ENCODE results near the gene TC2N.
A peak's percentile ranks its signal among the peaks of the same experiment; 100 is the strongest.
"Not testable (repeated sequence)": the region's sequence is repeated elsewhere in the genome, so short reads cannot be mapped to it uniquely, and the experiment has no call there.

TC2N gene

DNA sequence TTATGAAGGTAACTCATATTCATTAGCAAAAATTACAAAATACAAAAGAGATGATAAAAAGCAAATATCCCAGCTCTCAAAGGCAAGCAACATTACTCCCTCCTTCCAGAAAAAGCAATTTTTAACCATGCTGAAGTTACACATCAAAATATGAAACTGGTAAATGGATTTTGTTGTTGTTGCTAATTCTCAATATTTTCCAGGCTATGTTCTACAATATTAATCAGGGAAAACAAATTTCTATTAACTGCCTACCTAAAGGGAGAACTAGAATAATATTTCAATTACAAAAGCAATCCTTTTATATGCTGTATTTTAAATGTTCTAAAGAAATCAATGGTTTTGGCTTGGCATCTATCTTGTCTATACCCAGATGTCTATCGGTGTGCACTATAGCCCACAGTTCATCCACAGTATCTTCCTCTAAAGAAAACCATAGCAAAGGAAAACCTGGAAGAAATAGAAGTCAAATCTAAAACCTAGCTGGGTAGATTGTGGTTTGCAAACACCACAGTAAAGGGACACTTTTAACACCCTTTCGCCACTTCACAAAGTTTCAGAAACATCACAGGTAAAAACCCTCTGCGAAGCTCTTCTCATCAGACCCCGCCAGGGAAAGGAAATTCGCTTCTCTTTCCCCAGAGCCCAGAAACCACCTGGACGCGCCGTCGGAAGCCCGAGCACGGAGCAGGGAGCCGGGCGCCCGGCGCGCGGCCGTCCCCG lies 32.0 kb downstream of the TC2N start:
- DNase-seq (ENCODE audit: low read depth in 3 of 3, low spot score in 1 of 3), result peak in 1 of 3 donors; percentile 10

- no peak for DNase-seq (ENCODE audit: low read depth in 3 of 3, low spot score in 1 of 3)
Measured at GRCh38 chr14:91834571-91834970, 32.8 kb downstream of the TC2N start.

- DNase-seq (ENCODE audit: low read depth in 3 of 3, low spot score in 1 of 3), result no peak
Measured at GRCh38 chr14:91831337-91831736, 36.0 kb downstream of the TC2N start.

DNA sequence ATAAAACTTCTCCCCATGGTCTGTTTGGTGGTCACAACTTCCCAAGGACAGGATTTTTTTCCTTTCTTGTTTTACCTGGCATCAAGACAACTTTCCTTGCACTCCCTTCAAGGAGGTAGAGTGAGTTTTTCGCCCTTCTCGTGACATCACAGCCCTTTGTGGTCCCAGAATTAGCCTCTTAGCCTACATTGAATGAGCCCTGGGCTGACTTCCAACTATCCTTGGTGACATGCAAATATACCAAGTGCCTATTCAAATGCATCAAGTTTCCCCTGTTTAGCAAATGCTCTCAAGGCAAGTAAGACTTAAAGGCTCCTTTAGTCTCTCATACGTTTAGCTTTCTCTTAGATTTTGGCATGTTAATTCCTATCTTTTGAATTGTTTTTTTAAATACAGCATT lies 36.6 kb downstream of the TC2N start:
- DNase-seq (ENCODE audit: low read depth in 3 of 3, low spot score in 1 of 3), result no peak

DNA sequence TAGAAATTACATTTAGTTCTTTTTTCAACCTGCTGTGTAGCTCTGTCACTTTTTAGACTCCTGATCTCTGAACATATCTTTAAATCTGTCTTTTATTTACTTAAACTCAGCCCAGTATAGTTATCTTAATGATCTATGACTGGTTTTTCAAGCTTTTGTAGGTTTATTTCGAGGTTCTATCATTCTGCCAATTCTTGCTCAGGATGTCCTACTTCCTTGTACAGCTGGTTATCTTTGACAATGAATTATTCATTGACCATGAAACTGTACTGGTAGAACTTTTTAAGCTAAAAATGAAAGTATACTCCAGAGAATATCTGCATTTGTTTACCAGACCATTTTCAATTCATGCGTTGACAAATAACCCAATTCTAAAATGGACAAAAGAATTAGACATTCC lies 37.8 kb downstream of the TC2N start:
- no peak for DNase-seq (ENCODE audit: low read depth in 3 of 3, low spot score in 1 of 3)

DNA sequence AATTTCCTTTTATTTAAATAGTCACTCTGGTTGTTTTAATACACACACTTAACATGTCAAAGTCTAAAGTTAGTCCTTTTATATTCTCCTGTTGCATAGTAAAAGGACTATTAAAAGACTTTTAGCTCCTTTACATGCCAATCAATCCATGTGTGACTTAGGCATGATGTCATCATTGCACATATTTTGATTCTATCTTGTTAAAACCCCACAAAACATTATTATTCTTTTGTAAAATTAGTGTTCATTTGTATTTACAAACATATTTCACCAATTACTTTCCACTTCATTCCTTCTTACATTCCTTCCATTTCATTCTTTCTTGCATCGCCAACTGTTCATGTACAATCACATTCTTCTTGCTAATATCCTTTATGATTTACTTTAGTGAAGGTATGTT lies 39.6 kb downstream of the TC2N start:
- DNase-seq (ENCODE audit: low read depth in 3 of 3, low spot score in 1 of 3), result no peak

- no peak for DNase-seq (ENCODE audit: low read depth in 3 of 3, low spot score in 1 of 3)
Measured at GRCh38 chr14:91817566-91818325, 49.6 kb downstream of the TC2N start.

DNA sequence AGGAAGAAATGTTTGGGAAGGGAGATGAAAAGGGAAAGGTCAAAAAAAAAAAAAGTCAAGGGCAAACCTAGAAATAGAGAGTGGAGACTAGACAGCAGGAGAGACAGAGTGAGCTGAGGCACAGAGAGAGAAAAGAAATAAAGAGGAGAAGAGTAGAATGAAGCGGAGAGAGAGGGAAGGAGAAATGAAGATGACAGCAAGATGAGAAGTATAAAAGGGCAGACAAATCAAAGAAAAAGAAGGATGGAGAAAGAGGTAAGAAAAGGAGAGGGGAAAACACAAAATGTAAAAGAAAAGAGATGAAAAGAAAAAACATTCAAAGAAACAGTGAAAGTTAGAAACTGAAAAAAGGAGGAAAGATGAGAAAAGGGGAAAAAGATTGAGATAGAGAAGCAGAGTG lies 53.0 kb downstream of the TC2N start:
- no peak for DNase-seq (ENCODE audit: low read depth in 3 of 3, low spot score in 1 of 3)

- no peak for DNase-seq (ENCODE audit: low read depth in 3 of 3, low spot score in 1 of 3)
Measured at GRCh38 chr14:91810699-91811098, 56.6 kb downstream of the TC2N start.

DNA sequence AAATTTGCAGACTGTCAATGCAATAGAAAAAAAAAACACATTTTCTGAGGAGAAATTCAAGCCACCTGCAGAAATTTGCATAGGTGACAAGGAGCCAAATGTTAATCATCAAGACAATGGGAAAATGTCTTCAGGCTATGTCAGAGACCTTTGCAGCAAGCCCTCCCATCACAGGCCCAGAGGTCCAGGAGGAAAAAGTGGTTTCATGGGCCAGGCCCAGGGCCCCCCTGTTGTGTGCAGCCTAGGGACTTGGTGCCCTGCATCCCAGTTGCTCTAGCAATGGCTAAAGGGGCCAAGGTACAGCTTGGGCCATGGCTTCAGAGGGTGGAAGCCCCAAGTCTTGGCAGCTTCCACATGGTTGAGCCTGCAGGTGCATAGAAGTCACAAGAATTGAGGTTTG lies 60.6 kb downstream of the TC2N start:
- DNase-seq (ENCODE audit: low read depth in 3 of 3, low spot score in 1 of 3), result no peak

- not testable (repeated sequence) for DNase-seq (ENCODE audit: low read depth in 3 of 3, low spot score in 1 of 3)
Measured at GRCh38 chr14:91806094-91806493, 61.2 kb downstream of the TC2N start.

DNA sequence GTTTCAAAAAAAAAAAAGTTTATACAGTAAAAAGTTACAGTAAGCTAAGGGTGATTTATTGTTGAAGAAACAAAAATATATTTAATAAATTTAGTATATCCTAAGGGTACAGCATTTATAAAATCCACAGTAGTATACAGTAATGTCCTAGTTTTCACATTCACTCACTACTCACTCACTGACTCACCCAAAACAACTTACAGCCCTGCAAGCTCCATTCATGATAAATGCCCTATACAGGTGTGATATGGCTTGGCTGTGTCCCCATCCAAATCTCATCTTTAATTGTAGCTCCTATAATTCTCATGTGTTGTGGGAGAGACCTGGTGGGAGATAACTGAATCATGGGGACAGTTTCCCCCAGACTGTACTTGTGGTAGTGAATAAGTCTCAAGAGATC lies 61.7 kb downstream of the TC2N start:
- no peak for DNase-seq (ENCODE audit: low read depth in 3 of 3, low spot score in 1 of 3)

DNA sequence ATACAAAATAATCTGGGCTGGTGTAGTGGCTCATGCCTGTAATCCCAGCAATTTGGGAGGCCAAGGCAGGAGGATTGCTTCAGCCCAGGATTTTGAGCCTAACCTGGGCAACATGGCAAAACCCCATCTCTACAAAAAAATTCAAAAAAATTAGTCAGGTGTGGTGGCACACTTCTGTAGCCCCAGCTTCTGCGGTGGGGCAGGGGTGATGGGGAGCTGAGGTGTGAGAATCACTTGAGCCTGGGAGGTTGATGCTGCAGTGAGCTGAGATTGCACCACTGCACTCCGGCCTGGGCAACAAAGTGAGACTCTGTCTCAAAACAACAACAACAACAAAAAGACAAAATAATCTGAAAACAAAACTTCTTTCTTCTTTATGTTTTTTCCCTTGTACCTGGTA lies 66.0 kb downstream of the TC2N start:
- no peak for DNase-seq (ENCODE audit: low read depth in 3 of 3, low spot score in 1 of 3)

DNA sequence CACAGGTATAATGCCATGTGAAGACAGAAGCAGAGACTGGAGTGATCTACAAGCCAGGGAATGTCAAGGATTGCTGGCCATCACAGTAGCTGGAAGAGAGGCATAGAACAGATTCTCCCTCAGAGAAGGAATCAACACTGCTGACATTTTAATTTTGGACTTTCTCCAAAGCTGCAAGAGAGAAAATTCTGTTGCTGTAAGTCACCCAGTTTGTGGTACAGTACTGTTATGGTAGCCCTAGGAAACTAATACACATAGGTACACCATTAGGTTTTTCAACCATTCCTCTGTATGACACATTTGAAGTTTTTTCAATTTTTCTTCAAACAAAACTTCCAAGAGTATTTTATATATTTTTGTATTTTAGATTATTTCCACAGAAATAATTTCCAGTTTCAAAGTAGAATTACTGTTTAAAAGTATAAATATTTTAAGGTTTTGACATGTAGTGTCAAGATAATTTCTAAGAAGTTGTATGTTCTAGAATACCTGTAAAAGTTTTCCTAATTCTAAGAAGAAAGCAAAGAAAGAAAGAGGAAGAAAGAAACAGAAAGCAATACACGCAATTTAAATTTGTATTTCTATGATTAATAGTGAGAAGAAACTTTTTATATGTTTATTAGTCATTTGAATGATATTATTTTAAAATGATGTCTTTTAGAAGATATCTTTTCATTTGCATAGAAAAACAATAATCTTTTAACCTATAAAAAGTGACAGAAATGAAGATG lies 70.6 kb downstream of the TC2N start:
- DNase-seq (ENCODE audit: low read depth in 3 of 3, low spot score in 1 of 3), result no peak

GRCh38 chr14:91793704-91794103 lies 73.6 kb downstream of the TC2N start:
- DNase-seq (ENCODE audit: low read depth in 3 of 3, low spot score in 1 of 3), result no peak

DNA sequence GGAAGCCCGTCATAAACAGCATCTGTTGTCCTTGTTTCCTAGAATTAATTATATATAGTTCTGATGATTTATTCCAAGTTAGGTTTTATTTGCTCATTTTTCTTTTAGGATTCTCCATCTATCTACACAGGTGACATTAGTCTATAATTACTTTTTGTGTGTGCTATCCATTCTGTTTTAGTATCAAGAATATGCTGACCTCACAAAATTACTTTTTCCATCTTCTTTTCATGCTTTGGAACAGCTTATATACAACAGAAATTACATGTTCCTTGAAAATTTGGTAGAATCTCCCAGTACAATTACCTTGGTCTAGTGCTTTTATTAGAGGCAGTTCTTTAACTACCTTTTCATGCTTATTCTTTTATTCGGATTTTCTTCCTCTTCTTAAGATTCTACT lies 81.1 kb downstream of the TC2N start:
- DNase-seq (ENCODE audit: low read depth in 3 of 3, low spot score in 1 of 3), result no peak

- no peak for DNase-seq (ENCODE audit: low read depth in 3 of 3, low spot score in 1 of 3)
Measured at GRCh38 chr14:91780452-91780851, 86.9 kb downstream of the TC2N start.

DNA sequence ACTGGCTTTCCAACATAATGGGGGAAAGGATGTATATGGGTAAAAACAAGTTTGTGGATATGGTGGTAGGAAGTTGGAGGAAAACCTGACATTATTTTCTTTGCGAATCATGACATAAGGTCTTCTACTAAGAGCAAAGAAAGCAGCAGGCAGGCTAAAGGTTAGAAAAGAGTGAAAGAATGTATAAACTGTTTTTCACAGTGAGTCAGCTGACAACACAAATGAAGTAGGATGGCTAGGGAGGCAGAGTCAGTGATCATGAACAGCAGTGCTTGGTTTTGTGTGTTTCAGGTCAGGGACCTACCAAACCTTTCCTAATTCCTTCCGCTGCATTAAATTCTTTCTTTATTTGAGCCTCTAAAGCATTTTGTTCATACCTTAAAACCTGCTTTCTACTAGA lies 89.1 kb downstream of the TC2N start:
- no peak for DNase-seq (ENCODE audit: low read depth in 3 of 3, low spot score in 1 of 3)

DNA sequence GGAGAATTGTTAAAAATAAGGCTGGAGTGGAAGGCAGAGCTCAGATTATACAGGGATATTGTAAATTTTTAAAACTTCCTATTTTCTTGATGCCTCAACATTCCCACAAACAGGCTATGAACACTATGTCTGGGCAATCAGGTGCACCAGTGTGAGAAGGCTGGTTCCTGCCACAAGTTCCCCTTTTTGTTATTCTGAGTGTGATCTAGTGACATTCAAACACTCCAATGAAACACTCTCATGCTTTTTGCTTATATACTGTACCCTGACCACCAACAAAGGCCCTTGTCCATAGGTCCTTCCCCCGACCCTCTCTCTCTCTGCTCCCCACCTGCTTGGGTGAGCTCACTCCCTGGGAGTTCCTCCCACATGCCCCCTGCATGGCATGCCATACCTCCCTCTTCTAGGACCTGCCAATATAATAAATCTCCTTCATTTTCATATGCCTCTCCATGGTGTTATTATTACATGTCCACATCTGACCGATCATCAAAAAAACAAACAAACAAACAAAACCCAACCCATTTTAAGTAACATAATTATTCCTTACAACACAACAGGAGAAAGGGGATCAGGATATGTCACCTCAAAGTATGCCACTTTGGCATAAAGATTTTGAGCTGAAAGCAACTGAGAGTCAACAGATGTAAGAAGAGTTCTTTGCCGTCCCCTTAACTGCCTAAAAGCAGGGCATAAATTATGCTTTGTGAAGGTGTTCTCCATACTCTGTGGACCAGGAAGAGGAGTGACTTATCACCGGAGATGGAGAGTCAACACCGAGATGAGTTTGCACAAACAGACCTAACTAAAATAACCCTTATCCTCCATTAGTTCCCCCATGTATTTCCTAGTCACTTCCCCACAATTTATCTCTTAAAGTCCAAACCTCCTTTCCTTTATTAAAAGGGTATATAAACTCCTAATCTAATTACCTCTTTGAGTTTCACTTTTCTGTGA lies 92.9 kb downstream of the TC2N start:
- no peak for DNase-seq (ENCODE audit: low read depth in 3 of 3, low spot score in 1 of 3)

DNA sequence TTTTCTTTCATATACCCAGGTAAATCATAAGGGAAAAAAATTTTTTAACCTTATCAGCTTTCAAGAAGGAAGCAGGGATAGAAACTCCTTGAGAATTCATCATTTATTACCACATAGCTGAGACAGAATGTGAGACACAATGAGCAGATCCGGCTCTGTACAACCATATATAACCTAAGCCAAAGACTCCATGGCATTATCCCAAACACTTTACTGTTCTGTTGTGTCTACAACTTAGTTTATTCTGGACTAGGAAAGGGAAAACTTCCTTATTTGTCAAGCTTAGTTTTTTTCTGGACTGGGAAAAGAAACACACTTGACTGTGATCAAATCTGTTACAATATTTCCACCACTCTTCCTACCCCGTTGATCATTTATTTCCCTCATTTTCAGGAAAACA lies 97.2 kb downstream of the TC2N start:
- no peak for DNase-seq (ENCODE audit: low read depth in 3 of 3, low spot score in 1 of 3)

Data from stimulated activated CD4-positive, alpha-beta T cell treated with anti-CD3 and anti-CD28 coated beads, TNF-alpha, amount 100 ng/mL, for 1 hour (primary cell).